ENCODE data around the gene CNMD.

- no peak for TF ChIP-seq HDAC2 (IDR thresholded peaks at IDR 0.05; ENCODE audit: borderline replicate concordance in 1 of 2, low read depth in 2 of 2, low read length in 2 of 2)
- no peak for TF ChIP-seq CTCF (IDR thresholded peaks at IDR 0.05; ENCODE audit: control extremely low read depth in 1 of 3, insufficient read depth in 1 of 3, low read depth in 1 of 3, low read length in 3 of 3)
- no peak for TF ChIP-seq CHD2 (IDR thresholded peaks at IDR 0.05; ENCODE audit: low read length)
Measured at GRCh38 chr13:52782471-52783448, 43.1 kb upstream of the CNMD start.

Measured in H1 (cell line).